A549 treated with Mapracorat at 1 μM for 4 hours (cell line): ENCODE data around the gene MGME1. TPM values are rescaled to one million over a fixed set of nuclear protein-coding genes. Genes with fewer than 3 reads are reported as not detected.

Experiments
- total RNA-seq: library from RNA; stranded (reverse); fragments of 200-300 nt; extraction: Qiagen RNA extraction; gene quantifications from 5 replicates; pipeline ENCODE4 v1.2.3, GENCODE V29; 2022

MGME1 gene
- 41.3 to 42.8 TPM (median 42.0 TPM) in 5 replicates for total RNA-seq

GRCh38 chr20:17968366-17969277 is at the start of gene MGME1, which contains the start of gene SNX5:
Gene MGME1, plus strand, starts transcription at chr20:17969018. Its CDS starts 842 bp downstream, at chr20:17969860.
Gene SNX5, minus strand, starts transcription at chr20:17968794. Its CDS starts 369 bp downstream, at chr20:17968425.

Other genes with a start within 250 kb of the MGME1 start
- 228 to 241 TPM (median 232 TPM) in 5 replicates for gene SNX5, start 224 bp upstream of the MGME1 start, total RNA-seq
- 0.25 to 0.33 TPM (median 0.26 TPM) in 3 of 5 replicates, not detected in the others for gene OVOL2, start 88.9 kb downstream of the MGME1 start, total RNA-seq
- gene KAT14, start 168.8 kb downstream of the MGME1 start, total RNA-seq: 8.5 to 10.4 TPM (median 9.8 TPM) in 5 replicates
- 23.1 to 27.0 TPM (median 25.8 TPM) in 5 replicates for gene PET117, start 168.8 kb downstream of the MGME1 start, total RNA-seq